ENCODE measurements around the gene ARHGAP10. TPM values are rescaled to one million over a fixed set of nuclear protein-coding genes. Genes with fewer than 3 reads are reported as not detected.

ARHGAP10 gene
- total RNA-seq, 1 donor from 2014 or later, result 25.5 TPM

GRCh38 chr4:147842573-147842972 lies 110.7 kb downstream of the ARHGAP10 start:
- H3K4me1 Mint-ChIP-seq (ENCODE audit: unreplicated experiment), result peaks cover 22% of the 10 kb centered on the region
- no peak for TF ChIP-seq CTCF (conservative IDR thresholded peaks at IDR 0.05)
- no peak overlapping the region for H3K27ac Mint-ChIP-seq
- H3K36me3 Mint-ChIP-seq, result peaks cover 12% of the 10 kb centered on the region
- no peak overlapping the region for H3K4me3 Mint-ChIP-seq
- no peak for DNase-seq (ENCODE audit: extremely low spot score, unreplicated experiment)
- H3K27me3 Mint-ChIP-seq, result no peaks in the 10 kb centered on the region
- no peaks in the 10 kb centered on the region for H3K9me3 Mint-ChIP-seq

GRCh38 chr4:147843162-147843561 lies 111.3 kb downstream of the ARHGAP10 start:
- Mint-ChIP-seq H3K4me3 (no peak overlapping the region), H3K27me3 (no peaks in the 10 kb centered on the region), H3K9me3 (no peaks in the 10 kb centered on the region), H3K36me3 (peaks cover 15% of the 10 kb centered on the region), H3K4me1 (ENCODE audit: unreplicated experiment) (peaks cover 24% of the 10 kb centered on the region), H3K27ac (peak overlapping the region; percentile 55)
- TF ChIP-seq CTCF (conservative IDR thresholded peaks at IDR 0.05), result no peak
- DNase-seq (ENCODE audit: extremely low spot score, unreplicated experiment), result no peak

GRCh38 chr4:147844781-147845180 lies 112.9 kb downstream of the ARHGAP10 start:
- Mint-ChIP-seq H3K27me3 (no peaks in the 10 kb centered on the region), H3K9me3 (no peaks in the 10 kb centered on the region), H3K27ac (no peak overlapping the region), H3K4me3 (no peak overlapping the region), H3K36me3 (peaks cover 15% of the 10 kb centered on the region), H3K4me1 (ENCODE audit: unreplicated experiment) (peaks cover 15% of the 10 kb centered on the region)
- DNase-seq (ENCODE audit: extremely low spot score, unreplicated experiment), result no peak
- no peak for TF ChIP-seq CTCF (conservative IDR thresholded peaks at IDR 0.05)

- Mint-ChIP-seq H3K27me3 (no peaks in the 10 kb centered on the region), H3K4me3 (no peak overlapping the region), H3K4me1 (ENCODE audit: unreplicated experiment) (peaks cover 15% of the 10 kb centered on the region), H3K9me3 (no peaks in the 10 kb centered on the region), H3K27ac (no peak overlapping the region), H3K36me3 (peaks cover 19% of the 10 kb centered on the region)
- TF ChIP-seq CTCF (conservative IDR thresholded peaks at IDR 0.05), result no peak
- DNase-seq (ENCODE audit: extremely low spot score, unreplicated experiment), result no peak
These were observed 114.6 kb downstream of the ARHGAP10 start for GRCh38 chr4:147846318-147847155.

- Mint-ChIP-seq H3K4me1 (ENCODE audit: unreplicated experiment) (peaks cover 8% of the 10 kb centered on the region), H3K4me3 (no peak overlapping the region), H3K36me3 (peaks cover 16% of the 10 kb centered on the region), H3K9me3 (no peaks in the 10 kb centered on the region), H3K27me3 (no peaks in the 10 kb centered on the region), H3K27ac (no peak overlapping the region)
- TF ChIP-seq CTCF (conservative IDR thresholded peaks at IDR 0.05), result no peak
- no peak for DNase-seq (ENCODE audit: extremely low spot score, unreplicated experiment)
These were observed 116.1 kb downstream of the ARHGAP10 start for GRCh38 chr4:147847751-147848590.
